WTC11 (cell line): ENCODE data around the gene CACNG4.

Experiments
- ATF1 ChIP-seq: sonication (generic); formaldehyde crosslinking; IDR thresholded peaks from 2 replicates; pipeline ENCODE4 v1.8.1; 2023; ENCODE audit warnings: mild to moderate bottlenecking, moderate library complexity, missing genetic modification reagents
- CREB1 ChIP-seq: sonication (generic); formaldehyde crosslinking; IDR thresholded peaks from 2 replicates; pipeline ENCODE4 v1.8.0; 2023; ENCODE audit warnings: mild to moderate bottlenecking, missing genetic modification reagents
- CTCF ChIP-seq: fragments of 200-600 bp; IDR thresholded peaks from 2 replicates; pipeline ENCODE4 v1.8.0; 2022; ENCODE audit warnings: antibody characterized with exemption
- E2F5 ChIP-seq: sonication (generic); formaldehyde crosslinking; IDR thresholded peaks from 2 replicates; pipeline ENCODE4 v1.8.1; 2022; ENCODE audit warnings: mild to moderate bottlenecking, moderate library complexity, missing genetic modification reagents
- FOXP1 ChIP-seq: sonication (generic); formaldehyde crosslinking; IDR thresholded peaks from 2 replicates; pipeline ENCODE4 v1.8.0; 2022; ENCODE audit warnings: missing genetic modification reagents, mild to moderate bottlenecking, moderate library complexity, borderline replicate concordance
- GABPB1 ChIP-seq: sonication (generic); formaldehyde crosslinking; IDR thresholded peaks from 2 replicates; pipeline ENCODE4 v1.8.1; 2023; ENCODE audit warnings: mild to moderate bottlenecking, missing genetic modification reagents
- JUN ChIP-seq: sonication (generic); formaldehyde crosslinking; IDR thresholded peaks from 2 replicates; pipeline ENCODE4 v1.8.0; 2023; ENCODE audit warnings: mild to moderate bottlenecking, missing genetic modification reagents
- SMAD3 ChIP-seq: sonication (generic); formaldehyde crosslinking; IDR thresholded peaks from 2 replicates; pipeline ENCODE4 v1.8.0; 2022; ENCODE audit warnings: missing genetic modification reagents, mild to moderate bottlenecking, borderline replicate concordance
- TEAD1 ChIP-seq: sonication (generic); formaldehyde crosslinking; IDR thresholded peaks from 2 replicates; pipeline ENCODE4 v1.8.0; 2022; ENCODE audit warnings: mild to moderate bottlenecking, missing genetic modification reagents
- TEAD4 ChIP-seq: sonication (generic); formaldehyde crosslinking; IDR thresholded peaks from 2 replicates; pipeline ENCODE4 v1.8.0; 2022; ENCODE audit warnings: mild to moderate bottlenecking, missing genetic modification reagents
- USF1 ChIP-seq: sonication (generic); formaldehyde crosslinking; IDR thresholded peaks from 2 replicates; pipeline ENCODE4 v1.8.0; 2022; ENCODE audit warnings: mild to moderate bottlenecking, missing genetic modification reagents
- TF ChIP-seq, protein P1 (sequence below): sonication (generic); formaldehyde crosslinking; IDR thresholded peaks from 2 replicates; pipeline ENCODE4 v1.8.1; 2022; ENCODE audit warnings: mild to moderate bottlenecking, missing genetic modification reagents, moderate library complexity, borderline replicate concordance

- TF ChIP-seq, protein P1, sequence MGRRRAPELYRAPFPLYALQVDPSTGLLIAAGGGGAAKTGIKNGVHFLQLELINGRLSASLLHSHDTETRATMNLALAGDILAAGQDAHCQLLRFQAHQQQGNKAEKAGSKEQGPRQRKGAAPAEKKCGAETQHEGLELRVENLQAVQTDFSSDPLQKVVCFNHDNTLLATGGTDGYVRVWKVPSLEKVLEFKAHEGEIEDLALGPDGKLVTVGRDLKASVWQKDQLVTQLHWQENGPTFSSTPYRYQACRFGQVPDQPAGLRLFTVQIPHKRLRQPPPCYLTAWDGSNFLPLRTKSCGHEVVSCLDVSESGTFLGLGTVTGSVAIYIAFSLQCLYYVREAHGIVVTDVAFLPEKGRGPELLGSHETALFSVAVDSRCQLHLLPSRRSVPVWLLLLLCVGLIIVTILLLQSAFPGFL (CRISPR knock-in tag) = no peak
- TF ChIP-seq CTCF = no peak
- TF ChIP-seq TEAD1 (CRISPR knock-in tag) = no peak
- no peak for TF ChIP-seq TEAD4 (CRISPR knock-in tag)
- TF ChIP-seq JUN = no peak
- no peak for TF ChIP-seq SMAD3 (CRISPR knock-in tag)
- TF ChIP-seq GABPB1 (CRISPR knock-in tag) = no peak
- TF ChIP-seq CREB1 (CRISPR knock-in tag) = no peak
- no peak for TF ChIP-seq FOXP1 (CRISPR knock-in tag)
- no peak for TF ChIP-seq USF1 (CRISPR knock-in tag)
- TF ChIP-seq ATF1 (CRISPR knock-in tag) = no peak
- no peak for TF ChIP-seq E2F5 (CRISPR knock-in tag)
Measured at GRCh38 chr17:66947311-66947710, 17.2 kb upstream of the CACNG4 start.
